ENCODE results near the gene RHBDL1. TPM values are rescaled to one million over a fixed set of nuclear protein-coding genes. Genes with fewer than 3 reads are reported as not detected.
A peak's percentile ranks its signal among the peaks of the same experiment; 100 is the strongest.

The RHBDL1 gene
- total and polyA plus RNA-seq, 2 of the 8 experiments (the other 6 are each of a cell fraction or from before 2014, with no cell fraction given): 4.0 to 8.1 TPM

- FAIRE-seq: no peak
- POLR2A ChIA-PET (ENCODE audit: partially characterized antibody): interaction anchor here (0.6 to 23.0 kb wide), 28 partner anchors 5 to 610 kb away, joined by 3 to 353 read pairs (median 5); partner anchors contain the start of genes ANTKMT, CCDC78, CHTF18 and GNG13
- TF ChIP-seq POU5F1 (IDR thresholded peaks at IDR 0.05; ENCODE audit: low read depth, low read length) (no peak), NRF1 (IDR thresholded peaks at IDR 0.05; ENCODE audit: low read depth, low read length) (no peak), SP1 (IDR thresholded peaks at IDR 0.05; ENCODE audit: low read depth, low read length) (no peak), BRCA1 (IDR thresholded peaks at IDR 0.05; ENCODE audit: low read depth, low read length) (no peak), BACH1 (IDR thresholded peaks at IDR 0.05; ENCODE audit: low read length) (no peak), BCL11A (IDR thresholded peaks at IDR 0.05; ENCODE audit: low read depth in 2 of 2, low read length in 2 of 2) (no peak), YY1 (IDR thresholded peaks at IDR 0.05; ENCODE audit: low read depth, low read length) (no peak), KDM1A (IDR thresholded peaks at IDR 0.05; ENCODE audit: borderline replicate concordance, low read length) (no peak)
- TF ChIP-seq, protein P1, sequence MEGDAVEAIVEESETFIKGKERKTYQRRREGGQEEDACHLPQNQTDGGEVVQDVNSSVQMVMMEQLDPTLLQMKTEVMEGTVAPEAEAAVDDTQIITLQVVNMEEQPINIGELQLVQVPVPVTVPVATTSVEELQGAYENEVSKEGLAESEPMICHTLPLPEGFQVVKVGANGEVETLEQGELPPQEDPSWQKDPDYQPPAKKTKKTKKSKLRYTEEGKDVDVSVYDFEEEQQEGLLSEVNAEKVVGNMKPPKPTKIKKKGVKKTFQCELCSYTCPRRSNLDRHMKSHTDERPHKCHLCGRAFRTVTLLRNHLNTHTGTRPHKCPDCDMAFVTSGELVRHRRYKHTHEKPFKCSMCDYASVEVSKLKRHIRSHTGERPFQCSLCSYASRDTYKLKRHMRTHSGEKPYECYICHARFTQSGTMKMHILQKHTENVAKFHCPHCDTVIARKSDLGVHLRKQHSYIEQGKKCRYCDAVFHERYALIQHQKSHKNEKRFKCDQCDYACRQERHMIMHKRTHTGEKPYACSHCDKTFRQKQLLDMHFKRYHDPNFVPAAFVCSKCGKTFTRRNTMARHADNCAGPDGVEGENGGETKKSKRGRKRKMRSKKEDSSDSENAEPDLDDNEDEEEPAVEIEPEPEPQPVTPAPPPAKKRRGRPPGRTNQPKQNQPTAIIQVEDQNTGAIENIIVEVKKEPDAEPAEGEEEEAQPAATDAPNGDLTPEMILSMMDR (IDR thresholded peaks at IDR 0.05; ENCODE audit: control extremely low read depth in 1 of 3, insufficient read depth in 1 of 3, low read depth in 1 of 3, low read length in 3 of 3): no peak
These were observed 46.5 kb downstream of the RHBDL1 start for GRCh38 chr16:721765-722540.

More at GRCh38 chr16:721765-722540, 46.5 kb downstream of the RHBDL1 start:
- peak overlapping the region; percentile 69 for H3K4ac ChIP-seq (replicated peaks; ENCODE audit: insufficient read length, low read depth, low read length)
- H3K14ac ChIP-seq (ENCODE audit: insufficient read length): no peak overlapping the region
- H3K23me2 ChIP-seq (ENCODE audit: low read depth, low read length): peaks cover 14% of the 10 kb centered on the region; the same call in 1 of the 2 replicates
- H3K4me2 ChIP-seq (ENCODE audit: insufficient read depth in 1 of 2, low read depth in 2 of 2, low read length in 2 of 2): peak overlapping the region in 1 of 2 experiments; percentile 83; a peak in 1 of 4 replicates
- H4K5ac ChIP-seq (ENCODE audit: insufficient read length, low read depth, low read length): no peak overlapping the region
- H3K9ac ChIP-seq (replicated peaks in 1 of 4; ENCODE audit: extremely low read depth in 1 of 4, low read depth in 3 of 4, low read length in 3 of 4): no peak overlapping the region
- no peak overlapping the region for H3K56ac ChIP-seq (replicated peaks; ENCODE audit: insufficient read length, low read depth, low read length)
- no peak overlapping the region for H2BK15ac ChIP-seq (ENCODE audit: low read length)
- no peak overlapping the region for H2BK20ac ChIP-seq (ENCODE audit: low read length)
- no peak overlapping the region; the same call in none of the 2 replicates for H2BK5ac ChIP-seq (ENCODE audit: low read depth, low read length)
- H3K4me1 ChIP-seq (replicated peaks in 1 of 4; ENCODE audit: control insufficient read depth in 3 of 4, insufficient read depth in 4 of 4, low read length in 3 of 4): peaks cover 0 to 20% (median 15%) of the 10 kb centered on the region in 4 experiments; a peak in 5 of 7 replicates
- H3K4me3 ChIP-seq (ENCODE audit: extremely low read depth in 1 of 4, insufficient read depth in 2 of 4, low read depth in 3 of 4, low read length in 4 of 4): peak overlapping the region in 1 of 4 experiments; percentile 77; a peak in 2 of 8 replicates
- H3K23ac ChIP-seq (ENCODE audit: insufficient read length): no peak overlapping the region
- CTCF ChIA-PET (ENCODE audit: partially characterized antibody): interaction anchor here (1.1 to 35.8 kb wide), 4 partner anchors 5 to 63 kb away, joined by 3 to 977 read pairs (median 700); partner anchors contain the start of genes ANTKMT, CCDC78, CHTF18 and CIAO3
- peaks cover 0 to 6% (median 0%) of the 10 kb centered on the region in 4 experiments; a peak in 1 of 8 replicates for H3K36me3 ChIP-seq (ENCODE audit: control insufficient read depth in 2 of 4, insufficient read depth in 4 of 4, low read length in 3 of 4)
- H2BK12ac ChIP-seq (ENCODE audit: low read depth, low read length): no peak overlapping the region
- no peak overlapping the region for H2AFZ ChIP-seq (ENCODE audit: low read length)
- no peaks in the 10 kb centered on the region for H3K79me1 ChIP-seq (ENCODE audit: low read depth, low read length)
- no peak overlapping the region for H2BK120ac ChIP-seq (replicated peaks; ENCODE audit: low read depth, low read length)
- no peak for DNase-seq (ENCODE audit: low read depth in 1 of 2, low spot score in 2 of 2)
- no peak overlapping the region for H4K91ac ChIP-seq (replicated peaks; ENCODE audit: insufficient read length, low read length)
- H3K27me3 ChIP-seq (replicated peaks in 1 of 4; ENCODE audit: control insufficient read depth in 3 of 4, extremely low read depth in 1 of 4, insufficient read depth in 3 of 4, low read length in 3 of 4): peaks cover 0 to 20% (median 4%) of the 10 kb centered on the region in 4 experiments; a peak in 4 of 7 replicates
- no peaks in the 10 kb centered on the region; a peak in 1 of 4 replicates for H3K9me3 ChIP-seq (ENCODE audit: insufficient read depth in 2 of 2, low read depth in 1 of 2, low read length in 1 of 2)
- H2AK5ac ChIP-seq (ENCODE audit: low read depth, low read length): no peak overlapping the region
- H3K18ac ChIP-seq (ENCODE audit: extremely low read depth, low read length): no peak overlapping the region; the same call in none of the 2 replicates
- H4K20me1 ChIP-seq (replicated peaks in 1 of 2; ENCODE audit: control insufficient read depth in 1 of 2, insufficient read depth in 2 of 2, low read length in 2 of 2): peaks cover 4 to 20% of the 10 kb centered on the region in 2 experiments
- WGBS, 2 experiments (ENCODE audit: extremely low coverage in 1 of 2, insufficient coverage in 1 of 2, insufficient read length in 1 of 2, insufficient replicate concordance in 2 of 2, low coverage in 1 of 2, low lambda C conversion rate in 2 of 2, missing lambda C conversion rate in 1 of 2): 95% methylated on average over 43 of the region's 51 CpGs; no CpG with 5 or more reads in 1 of the 2 experiments
- no peak overlapping the region for H3K27ac ChIP-seq (ENCODE audit: low read depth, low read length)
- H4K8ac ChIP-seq (ENCODE audit: extremely low read depth, insufficient read depth, low read length): peak overlapping the region; percentile 57; the same call in 1 of the 2 replicates
- H3K79me2 ChIP-seq (ENCODE audit: control insufficient read depth in 1 of 2, insufficient read depth in 2 of 2, low read length in 2 of 2): no peaks in the 10 kb centered on the region
